ENCODE measurements around the gene SLC16A3.

The SLC16A3 gene

GRCh38 chr17:82215972-82216300 is 12.9 kb upstream of the SLC16A3 start:
- H3K9me3 ChIP-seq (ENCODE audit: insufficient read depth, low read length) = no peaks in the 10 kb centered on the region
- peak overlapping the region; percentile 66 for H3K4me2 ChIP-seq (ENCODE audit: low read length)
- H3K4me1 ChIP-seq (ENCODE audit: low read length) = peaks cover 36% of the 10 kb centered on the region
- H4K20me1 ChIP-seq (ENCODE audit: insufficient read depth, low read length) = no peaks in the 10 kb centered on the region
- H3K79me2 ChIP-seq (ENCODE audit: low read length) = peaks cover 14% of the 10 kb centered on the region
- H3K9ac ChIP-seq (ENCODE audit: low read length) = peak overlapping the region; percentile 58
- TF ChIP-seq EZH2phosphoT487 (IDR thresholded peaks at IDR 0.05; ENCODE audit: low read depth) (no peak), CTCF (IDR thresholded peaks at IDR 0.05; ENCODE audit: low read depth, low read length) (no peak)
- H3K27ac ChIP-seq (ENCODE audit: low read length) = peak overlapping the region; percentile 80
- no peaks in the 10 kb centered on the region for H3K27me3 ChIP-seq (ENCODE audit: low read depth, low read length)
- H2AFZ ChIP-seq (ENCODE audit: low read depth, low read length) = no peak overlapping the region
- H3K4me3 ChIP-seq (ENCODE audit: low read length) = peak overlapping the region; percentile 41
- H3K36me3 ChIP-seq (replicated peaks; ENCODE audit: low read depth, low read length) = no peaks in the 10 kb centered on the region

GRCh38 chr17:82216301-82217119 is 12.3 kb upstream of the SLC16A3 start:
- Histone ChIP-seq H3K36me3 (replicated peaks; ENCODE audit: low read depth, low read length) (no peaks in the 10 kb centered on the region), H3K27me3 (ENCODE audit: low read depth, low read length) (no peaks in the 10 kb centered on the region), H2AFZ (ENCODE audit: low read depth, low read length) (peak overlapping the region; percentile 54), H3K9ac (ENCODE audit: low read length) (peak overlapping the region; percentile 58), H3K4me3 (ENCODE audit: low read length) (peak overlapping the region; percentile 41), H3K9me3 (ENCODE audit: insufficient read depth, low read length) (no peaks in the 10 kb centered on the region), H4K20me1 (ENCODE audit: insufficient read depth, low read length) (no peaks in the 10 kb centered on the region), H3K79me2 (ENCODE audit: low read length) (peaks cover 9% of the 10 kb centered on the region), H3K4me1 (ENCODE audit: low read length) (peaks cover 35% of the 10 kb centered on the region), H3K27ac (ENCODE audit: low read length) (peak overlapping the region; percentile 80), H3K4me2 (ENCODE audit: low read length) (peak overlapping the region; percentile 66)
- TF ChIP-seq EZH2phosphoT487 (IDR thresholded peaks at IDR 0.05; ENCODE audit: low read depth) = no peak
- TF ChIP-seq CTCF (IDR thresholded peaks at IDR 0.05; ENCODE audit: low read depth, low read length) = 0 out of 2 replicates have a peak, but pooled peaks have one; percentile 22

- Histone ChIP-seq H3K4me2 (ENCODE audit: low read length) (peak overlapping the region; percentile 66), H3K27ac (ENCODE audit: low read length) (peak overlapping the region; percentile 80), H2AFZ (ENCODE audit: low read depth, low read length) (peak overlapping the region; percentile 54; the same call in 1 of the 2 replicates), H4K20me1 (ENCODE audit: insufficient read depth, low read length) (no peaks in the 10 kb centered on the region), H3K79me2 (ENCODE audit: low read length) (peaks cover 3% of the 10 kb centered on the region), H3K36me3 (replicated peaks; ENCODE audit: low read depth, low read length) (no peaks in the 10 kb centered on the region), H3K4me1 (ENCODE audit: low read length) (peaks cover 31% of the 10 kb centered on the region), H3K4me3 (ENCODE audit: low read length) (peak overlapping the region; percentile 41; the same call in 1 of the 2 replicates), H3K9me3 (ENCODE audit: insufficient read depth, low read length) (no peaks in the 10 kb centered on the region), H3K9ac (ENCODE audit: low read length) (peak overlapping the region; percentile 58), H3K27me3 (ENCODE audit: low read depth, low read length) (no peaks in the 10 kb centered on the region)
- no peak for TF ChIP-seq EZH2phosphoT487 (IDR thresholded peaks at IDR 0.05; ENCODE audit: low read depth)
- TF ChIP-seq CTCF (IDR thresholded peaks at IDR 0.05; ENCODE audit: low read depth, low read length) = no peak
These were observed 11.7 kb upstream of the SLC16A3 start for GRCh38 chr17:82217120-82217529.

GRCh38 chr17:82217530-82218204 is 11.2 kb upstream of the SLC16A3 start:
- H3K79me2 ChIP-seq (ENCODE audit: low read length) = 0 out of 2 replicates have a peak, but pooled peaks cover 3% of the 10 kb centered on the region
- no peak overlapping the region for H3K9ac ChIP-seq (ENCODE audit: low read length)
- no peak for TF ChIP-seq EZH2phosphoT487 (IDR thresholded peaks at IDR 0.05; ENCODE audit: low read depth)
- TF ChIP-seq CTCF (IDR thresholded peaks at IDR 0.05; ENCODE audit: low read depth, low read length) = no peak
- H3K36me3 ChIP-seq (replicated peaks; ENCODE audit: low read depth, low read length) = no peaks in the 10 kb centered on the region
- H3K4me2 ChIP-seq (ENCODE audit: low read length) = no peak overlapping the region; the same call in 1 of the 2 replicates
- no peak overlapping the region for H3K4me3 ChIP-seq (ENCODE audit: low read length)
- no peak overlapping the region for H2AFZ ChIP-seq (ENCODE audit: low read depth, low read length)
- peak overlapping the region; percentile 80; the same call in 1 of the 2 replicates for H3K27ac ChIP-seq (ENCODE audit: low read length)
- no peaks in the 10 kb centered on the region for H3K27me3 ChIP-seq (ENCODE audit: low read depth, low read length)
- H4K20me1 ChIP-seq (ENCODE audit: insufficient read depth, low read length) = no peaks in the 10 kb centered on the region
- H3K9me3 ChIP-seq (ENCODE audit: insufficient read depth, low read length) = no peaks in the 10 kb centered on the region
- H3K4me1 ChIP-seq (ENCODE audit: low read length) = peaks cover 31% of the 10 kb centered on the region

Measured in OCI-LY3 (cell line).